ENCODE measurements around the gene COL4A6.
A peak's percentile ranks its signal among the peaks of the same experiment; 100 is the strongest.

The COL4A6 gene

GRCh38 chrX:108299101-108299591 lies 139.1 kb downstream of the COL4A6 start:
- FAIRE-seq (no peak), DNase-seq (ENCODE audit: insufficient read length, low spot score) (no peak)
- no peak for TF ChIP-seq POLR2A (IDR thresholded peaks at IDR 0.05; ENCODE audit: low read depth, low read length)

GRCh38 chrX:108298165-108298602 lies 140.0 kb downstream of the COL4A6 start:
- no peak for TF ChIP-seq POLR2A (IDR thresholded peaks at IDR 0.05; ENCODE audit: low read depth, low read length)
- FAIRE-seq = no peak
- DNase-seq (ENCODE audit: insufficient read length, low spot score) = no peak

DNA sequence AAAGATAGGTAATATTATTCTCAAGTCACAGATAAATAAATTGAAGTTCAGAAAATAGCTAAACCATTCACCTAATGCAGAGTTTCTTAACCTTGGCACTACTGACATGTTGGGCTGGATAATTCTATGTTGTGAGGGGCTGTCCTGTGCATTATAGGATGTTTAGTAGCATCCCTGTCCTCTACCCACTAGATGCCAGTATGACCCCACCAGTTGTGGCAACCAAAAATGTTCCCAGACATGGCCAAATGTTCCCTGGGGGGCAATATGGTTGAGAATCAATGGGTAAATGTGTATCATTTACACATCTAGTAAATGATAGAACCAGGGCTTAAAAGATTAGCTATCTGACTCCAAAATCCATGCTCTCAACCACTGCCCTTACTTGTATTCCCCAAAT lies 140.9 kb downstream of the COL4A6 start:
- TF ChIP-seq POLR2A (IDR thresholded peaks at IDR 0.05; ENCODE audit: low read depth, low read length) = no peak
- DNase-seq (ENCODE audit: insufficient read length, low spot score) (no peak), FAIRE-seq (no peak)

DNA sequence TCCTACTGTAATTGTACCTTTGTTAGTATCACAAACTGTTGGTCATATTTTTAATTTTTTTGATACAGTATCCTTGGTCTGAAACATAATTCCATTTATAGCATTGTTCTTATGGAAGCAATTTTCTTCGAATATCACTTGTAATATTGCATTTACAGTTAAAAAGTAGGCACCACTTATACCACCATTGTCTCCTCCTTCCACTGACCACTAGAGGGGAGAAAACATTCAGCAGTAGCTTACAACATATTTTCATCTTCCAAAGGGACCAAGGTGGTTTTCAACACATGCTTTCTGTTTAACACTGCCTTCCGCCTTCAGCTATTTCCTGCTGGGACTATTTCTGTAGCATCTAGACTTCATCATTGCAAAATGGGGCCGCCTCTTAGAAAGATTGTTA lies 146.2 kb downstream of the COL4A6 start:
- no peak for FAIRE-seq
- no peak for TF ChIP-seq POLR2A (IDR thresholded peaks at IDR 0.05; ENCODE audit: low read depth, low read length)
- DNase-seq (ENCODE audit: insufficient read length, low spot score) = no peak

- no peak for DNase-seq (ENCODE audit: insufficient read length, low spot score)
- no peak for TF ChIP-seq POLR2A (IDR thresholded peaks at IDR 0.05; ENCODE audit: low read depth, low read length)
- no peak for FAIRE-seq
These were observed 152.3 kb downstream of the COL4A6 start for GRCh38 chrX:108285918-108286317.

DNA sequence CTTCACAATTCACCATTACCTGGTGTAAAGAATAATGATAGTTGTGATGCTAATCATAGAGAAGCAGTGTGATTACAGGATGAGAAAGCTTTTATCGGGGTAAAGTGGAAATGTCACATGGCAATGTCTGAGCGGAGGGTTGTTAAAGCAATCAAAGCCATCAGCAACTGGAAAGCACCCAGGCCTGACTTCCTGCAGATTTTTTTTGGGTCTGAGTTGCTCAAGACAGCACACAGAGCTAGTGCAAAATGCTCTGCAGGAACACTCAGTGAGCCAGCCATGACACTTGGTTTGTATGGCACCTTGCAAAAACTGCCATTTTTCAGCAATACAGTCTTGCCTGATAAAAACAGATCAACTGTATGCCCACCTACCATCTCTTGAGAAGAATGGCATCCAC lies 152.9 kb downstream of the COL4A6 start:
- FAIRE-seq (no peak), DNase-seq (ENCODE audit: insufficient read length, low spot score) (no peak)

GRCh38 chrX:108275732-108276131 lies 162.5 kb downstream of the COL4A6 start:
- FAIRE-seq (no peak), DNase-seq (ENCODE audit: insufficient read length, low spot score) (no peak)
- no peak for TF ChIP-seq POLR2A (IDR thresholded peaks at IDR 0.05; ENCODE audit: low read depth, low read length)

More for the DNA sequence above, 152.9 kb downstream of the COL4A6 start:
- no peak for TF ChIP-seq POLR2A (IDR thresholded peaks at IDR 0.05; ENCODE audit: low read depth, low read length)

DNA sequence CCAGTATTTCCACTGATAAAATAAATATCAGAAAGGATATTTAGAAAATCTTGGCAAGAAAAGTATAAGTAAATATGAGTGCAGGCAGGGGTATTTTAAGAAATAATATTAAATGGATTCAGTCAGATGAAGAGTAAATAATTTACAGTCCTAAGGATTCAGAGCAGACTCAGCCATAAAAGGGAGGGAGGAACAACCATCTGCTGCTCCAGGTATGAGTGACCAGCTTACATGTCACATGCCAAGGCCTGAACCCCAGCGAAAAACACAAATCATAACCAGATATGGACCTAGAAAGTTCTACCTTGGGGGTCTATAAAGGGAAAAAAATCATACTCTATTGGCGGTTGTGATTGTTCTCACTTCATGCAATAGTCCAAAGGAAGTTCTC lies 166.8 kb downstream of the COL4A6 start:
- TF ChIP-seq POLR2A (IDR thresholded peaks at IDR 0.05; ENCODE audit: low read depth, low read length) = no peak
- no peak for DNase-seq (ENCODE audit: insufficient read length, low spot score)
- FAIRE-seq = no peak

DNA sequence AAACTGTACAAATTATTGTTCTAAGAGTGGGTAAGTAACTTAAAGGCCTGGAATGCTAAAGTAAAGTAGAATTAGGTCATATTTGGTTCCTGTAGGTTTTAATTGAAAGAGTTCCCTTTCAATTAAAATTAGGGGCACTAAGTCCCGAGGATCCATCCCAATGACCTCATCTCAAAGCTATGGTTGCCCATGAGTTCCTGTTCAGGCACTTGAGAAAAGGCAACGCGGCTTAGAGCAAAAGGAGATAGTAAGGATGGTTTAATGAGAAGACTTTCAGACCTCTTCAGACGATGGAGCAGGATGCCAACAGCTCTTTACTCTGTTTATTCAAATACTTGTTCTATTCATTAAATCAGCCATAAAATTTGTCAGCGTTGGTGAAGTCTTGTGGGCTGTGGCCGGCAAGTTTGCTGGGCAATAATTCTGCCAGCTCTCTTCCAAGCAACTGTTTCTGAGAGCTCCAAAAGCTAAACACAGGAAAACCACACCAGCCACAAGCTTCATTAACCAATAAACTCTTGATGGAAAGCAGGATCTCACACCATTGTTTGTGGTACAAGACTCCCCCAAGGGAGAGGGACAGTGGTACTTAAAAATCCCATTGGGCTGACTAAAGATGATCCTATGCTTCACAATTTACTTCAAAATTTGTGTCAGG lies 167.4 kb downstream of the COL4A6 start:
- TF ChIP-seq POLR2A (IDR thresholded peaks at IDR 0.05; ENCODE audit: low read depth, low read length) = no peak
- DNase-seq (ENCODE audit: insufficient read length, low spot score) = no peak
- FAIRE-seq = no peak

GRCh38 chrX:108270280-108270679 lies 167.9 kb downstream of the COL4A6 start:
- FAIRE-seq (no peak), DNase-seq (ENCODE audit: insufficient read length, low spot score) (no peak)
- no peak for TF ChIP-seq POLR2A (IDR thresholded peaks at IDR 0.05; ENCODE audit: low read depth, low read length)

GRCh38 chrX:108268434-108269080 lies 169.7 kb downstream of the COL4A6 start:
- FAIRE-seq (peak; percentile 82), DNase-seq (ENCODE audit: insufficient read length, low spot score) (peak; percentile 13)

DNA sequence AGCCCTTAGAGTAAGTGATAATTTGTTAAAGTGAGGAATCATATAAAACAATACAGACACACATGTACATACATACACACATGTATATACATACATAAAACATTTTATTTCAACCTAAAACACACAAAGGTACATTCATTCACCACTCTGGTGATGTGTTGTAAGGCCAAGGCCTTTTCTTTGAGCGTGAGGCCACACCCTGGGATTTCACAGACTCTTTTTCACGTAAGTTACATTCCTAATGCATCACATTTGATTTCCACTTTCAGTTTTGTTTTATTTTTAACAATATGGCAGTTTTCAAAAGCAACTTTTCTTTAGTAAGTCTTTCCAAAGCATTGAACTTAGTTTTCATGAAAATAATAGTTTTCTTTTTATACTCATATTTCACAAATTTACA lies 170.7 kb downstream of the COL4A6 start:
- DNase-seq (ENCODE audit: insufficient read length, low spot score) (no peak), FAIRE-seq (no peak)
- TF ChIP-seq POLR2A (IDR thresholded peaks at IDR 0.05; ENCODE audit: low read depth, low read length) = no peak

More at GRCh38 chrX:108268434-108269080, 169.7 kb downstream of the COL4A6 start:
- TF ChIP-seq POLR2A (IDR thresholded peaks at IDR 0.05; ENCODE audit: low read depth, low read length) = no peak

DNA sequence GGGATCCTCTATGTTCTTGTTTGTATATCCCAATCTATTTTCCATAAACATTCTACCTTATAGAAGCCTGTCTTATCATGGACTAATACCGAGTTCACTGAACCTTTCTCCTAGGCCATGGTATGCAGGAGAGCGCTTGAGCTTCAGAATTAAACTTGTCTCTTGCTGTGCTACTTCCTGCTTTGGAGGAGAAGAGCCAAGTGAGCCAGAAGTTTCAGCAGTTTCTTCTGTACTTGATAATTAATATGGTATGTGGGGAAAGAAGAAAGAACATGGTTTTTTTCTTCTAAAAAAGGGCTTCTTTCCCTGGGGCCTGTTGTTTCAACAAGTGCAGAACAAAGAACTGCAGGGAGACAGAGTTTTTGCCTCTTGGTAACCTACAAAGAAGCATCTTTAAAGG lies 173.8 kb downstream of the COL4A6 start:
- DNase-seq (ENCODE audit: insufficient read length, low spot score) (no peak), FAIRE-seq (no peak)
- TF ChIP-seq POLR2A (IDR thresholded peaks at IDR 0.05; ENCODE audit: low read depth, low read length) = no peak

DNA sequence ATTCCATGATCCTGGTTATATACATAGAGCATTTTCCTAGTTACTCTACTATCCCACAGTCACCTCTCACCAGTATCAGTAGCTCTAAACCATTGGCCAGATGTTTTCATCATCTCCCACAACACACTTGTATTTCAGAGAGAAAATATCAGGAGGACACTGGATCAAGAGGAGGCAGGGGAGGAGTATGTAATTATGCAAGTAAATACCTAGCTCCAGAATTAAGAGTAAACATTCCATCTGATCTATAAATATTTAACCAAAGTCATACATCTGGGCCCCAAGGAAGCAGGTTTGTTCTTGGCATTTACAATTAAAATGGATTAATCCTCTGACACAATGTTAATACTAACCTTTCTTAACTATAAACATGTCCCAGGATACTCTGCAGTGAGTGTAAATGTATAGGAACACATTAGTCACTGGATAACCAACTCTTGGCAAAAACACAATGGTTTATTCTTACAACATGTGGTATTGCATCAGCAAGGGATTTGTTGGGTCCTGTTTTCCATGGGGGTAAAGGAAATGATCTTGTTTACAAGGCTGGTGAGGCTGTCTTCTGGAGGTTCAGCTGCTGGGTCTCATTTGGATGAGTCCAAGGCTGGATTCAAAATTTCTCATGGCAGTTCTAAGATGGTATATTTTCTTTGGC lies 176.5 kb downstream of the COL4A6 start:
- no peak for TF ChIP-seq POLR2A (IDR thresholded peaks at IDR 0.05; ENCODE audit: low read depth, low read length)
- DNase-seq (ENCODE audit: insufficient read length, low spot score) (no peak), FAIRE-seq (peak; percentile 77)
